ENCODE data around the gene CFD. TPM values are rescaled to one million over a fixed set of nuclear protein-coding genes. Genes with fewer than 3 reads are reported as not detected.
"Not testable (repeated sequence)": the region's sequence is repeated elsewhere in the genome, so short reads cannot be mapped to it uniquely, and the experiment has no call there.

The CFD gene
- total RNA-seq, 1 donor from 2014 or later = 0.16 TPM

GRCh38 chr19:870963-871401 is 11.5 kb downstream of the CFD start:
- peak; percentile 70 for DNase-seq (ENCODE audit: low read depth)

- DNase-seq (ENCODE audit: low read depth) = peak; percentile 46
Observed at GRCh38 chr19:871446-872265, 12.2 kb downstream of the CFD start.

GRCh38 chr19:872266-872951 is 12.9 kb downstream of the CFD start:
- no peak for DNase-seq (ENCODE audit: low read depth)

GRCh38 chr19:873084-873483 is 13.6 kb downstream of the CFD start:
- no peak for DNase-seq (ENCODE audit: low read depth)

- no peak for DNase-seq (ENCODE audit: low read depth)
Observed at GRCh38 chr19:873561-874041, 14.1 kb downstream of the CFD start.

GRCh38 chr19:875265-875879 is 15.9 kb downstream of the CFD start:
- peak; percentile 40 for DNase-seq (ENCODE audit: low read depth)

GRCh38 chr19:876089-876488 is 16.6 kb downstream of the CFD start:
- peak; percentile 62 for DNase-seq (ENCODE audit: low read depth)

- DNase-seq (ENCODE audit: low read depth) = no peak
Observed at GRCh38 chr19:876780-877314, 17.4 kb downstream of the CFD start.

GRCh38 chr19:877992-878660 is 18.7 kb downstream of the CFD start:
- DNase-seq (ENCODE audit: low read depth) = not testable (repeated sequence)

- DNase-seq (ENCODE audit: low read depth) = not testable (repeated sequence)
Observed at GRCh38 chr19:878751-879561, 19.5 kb downstream of the CFD start.

GRCh38 chr19:879711-880438 is 20.4 kb downstream of the CFD start:
- no peak for DNase-seq (ENCODE audit: low read depth)

GRCh38 chr19:881385-882071 is 22.1 kb downstream of the CFD start:
- no peak for DNase-seq (ENCODE audit: low read depth)

GRCh38 chr19:882871-883497 is 23.5 kb downstream of the CFD start:
- DNase-seq (ENCODE audit: low read depth) = no peak

GRCh38 chr19:883661-884211 is 24.3 kb downstream of the CFD start:
- no peak for DNase-seq (ENCODE audit: low read depth)

GRCh38 chr19:884420-885211 is 25.2 kb downstream of the CFD start:
- no peak for DNase-seq (ENCODE audit: low read depth)

GRCh38 chr19:885536-886224 is 26.2 kb downstream of the CFD start:
- DNase-seq (ENCODE audit: low read depth) = no peak

- DNase-seq (ENCODE audit: low read depth) = peak; percentile 24
Observed at GRCh38 chr19:887072-887471, 27.6 kb downstream of the CFD start.
